ENCODE results near the gene STRIP1. TPM values are rescaled to one million over a fixed set of nuclear protein-coding genes. Genes with fewer than 3 reads are reported as not detected.

The STRIP1 gene
- total and polyA plus RNA-seq, 2 of the 8 experiments (the other 6 are each of a cell fraction or from before 2014, with no cell fraction given): 21.3 to 45.6 TPM

DNA sequence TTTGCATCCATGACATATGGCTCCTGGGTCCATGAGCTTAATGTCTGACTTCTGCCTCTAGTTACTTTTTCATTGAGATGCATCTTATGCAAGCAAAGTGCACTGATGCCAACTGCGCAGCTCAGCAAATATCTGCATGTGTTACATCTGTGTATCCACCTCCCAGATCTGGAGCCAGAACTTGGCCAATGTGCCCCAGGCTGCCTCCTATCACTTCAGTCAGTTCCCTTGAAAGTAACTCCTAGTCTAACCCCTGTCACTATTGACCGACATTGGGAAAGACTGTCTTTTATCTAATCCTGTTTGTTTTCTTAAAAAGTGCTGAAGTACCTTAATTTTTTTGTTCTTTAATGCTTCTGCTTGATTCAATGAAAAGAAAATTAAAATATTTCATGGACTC is 58.6 kb downstream of the STRIP1 start (continued):
- TF ChIP-seq CHD2 (IDR thresholded peaks at IDR 0.05; ENCODE audit: low read length) (no peak), CREB1 (IDR thresholded peaks at IDR 0.05) (no peak), YY1 (IDR thresholded peaks at IDR 0.05; ENCODE audit: low read depth, low read length) (no peak), RBBP5 (IDR thresholded peaks at IDR 0.05; ENCODE audit: borderline replicate concordance, low read depth, low read length) (no peak), SP4 (IDR thresholded peaks at IDR 0.05; ENCODE audit: low read length) (no peak), TEAD4 (IDR thresholded peaks at IDR 0.05; ENCODE audit: low read depth, low read length) (no peak), CTBP2 (IDR thresholded peaks at IDR 0.05; ENCODE audit: borderline replicate concordance, insufficient read depth, insufficient read length, low read length) (no peak), RAD21 (IDR thresholded peaks at IDR 0.05 in 1 of 2, conservative IDR thresholded peaks at IDR 0.05 in 1 of 2; ENCODE audit: low read depth in 2 of 2, low read length in 2 of 2) (no peak), MAFK (IDR thresholded peaks at IDR 0.05; ENCODE audit: low read depth, low read length) (no peak)
